HuH-7.5 (cell line): ENCODE results near the gene SDK2.

Experiments
- DNase-seq: peaks from one replicate; pipeline ENCODE4 v3.0.0; 2011; ENCODE audit warnings: low spot score

SDK2 gene

GRCh38 chr17:73359987-73360410 lies 284.2 kb downstream of the SDK2 start:
- peak; percentile 63 for DNase-seq

- no peak for DNase-seq
Observed at GRCh38 chr17:73359352-73359751, 284.9 kb downstream of the SDK2 start.

- DNase-seq = no peak
Observed at GRCh38 chr17:73358668-73359067, 285.6 kb downstream of the SDK2 start.

GRCh38 chr17:73357981-73358380 lies 286.3 kb downstream of the SDK2 start:
- DNase-seq = no peak

GRCh38 chr17:73357318-73357717 lies 286.9 kb downstream of the SDK2 start:
- DNase-seq = no peak

GRCh38 chr17:73356561-73357170 lies 287.6 kb downstream of the SDK2 start:
- DNase-seq = no peak

GRCh38 chr17:73354423-73355284 lies 289.6 kb downstream of the SDK2 start:
- DNase-seq = no peak

GRCh38 chr17:73352261-73352660 lies 292.0 kb downstream of the SDK2 start:
- DNase-seq = no peak

GRCh38 chr17:73351764-73352163 lies 292.5 kb downstream of the SDK2 start:
- no peak for DNase-seq

GRCh38 chr17:73350864-73351263 lies 293.4 kb downstream of the SDK2 start:
- DNase-seq = no peak

- DNase-seq = no peak
Observed at GRCh38 chr17:73349647-73350046, 294.6 kb downstream of the SDK2 start.

GRCh38 chr17:73349138-73349537 lies 295.1 kb downstream of the SDK2 start:
- DNase-seq = no peak

GRCh38 chr17:73348829-73349095 lies 295.5 kb downstream of the SDK2 start:
- DNase-seq = no peak

- no peak for DNase-seq
Observed at GRCh38 chr17:73348018-73348828, 296.0 kb downstream of the SDK2 start.

GRCh38 chr17:73347351-73347750 lies 296.9 kb downstream of the SDK2 start:
- DNase-seq = no peak

GRCh38 chr17:73346501-73347162 lies 297.6 kb downstream of the SDK2 start:
- DNase-seq = no peak

- no peak for DNase-seq
Observed at GRCh38 chr17:73343739-73344454, 300.3 kb downstream of the SDK2 start.

GRCh38 chr17:73343168-73343634 lies 301.0 kb downstream of the SDK2 start:
- no peak for DNase-seq

- no peak for DNase-seq
Observed at GRCh38 chr17:73342541-73343167, 301.6 kb downstream of the SDK2 start.

- no peak for DNase-seq
Observed at GRCh38 chr17:73342050-73342522, 302.2 kb downstream of the SDK2 start.
